Left lung (tissue), 10 donors: Measurements from ENCODE around the gene FAM163A. TPM values are rescaled to one million over a fixed set of nuclear protein-coding genes. Genes with fewer than 3 reads are reported as not detected.

Source experiments
- ATAC-seq: fragments of 200-7000 bp; cut with Tn5 transposase; one replicate; pipeline ENCODE4 v1.9.1; 2020; ENCODE audit warnings: moderate library complexity
- DNase-seq, 4 donors: peaks; one replicate each; pipeline ENCODE4 v3.0.0-alpha.2; 2013 to 2020
- H3K27ac ChIP-seq, 2 donors: fragments of 200-600 bp; sonication (generic) in 1 of 2; one replicate each; pipeline versions ENCODE4 v1.5.0 to v1.8.0; 2020 to 2021
- H3K27me3 ChIP-seq, 2 donors: fragments of 200-600 bp; sonication (generic) in 1 of 2; one replicate each; pipeline versions ENCODE4 v1.5.0 to v1.8.0; 2020 to 2021
- H3K36me3 ChIP-seq, 2 donors: fragments of 200-600 bp; sonication (generic) in 1 of 2; one replicate each; pipeline versions ENCODE4 v1.5.0 to v1.8.0; 2020 to 2021
- H3K4me1 ChIP-seq, 2 donors: fragments of 200-600 bp; one replicate each; pipeline ENCODE4 v1.8.0; 2021
- H3K4me3 ChIP-seq, 2 donors: fragments of 200-600 bp; sonication (generic) in 1 of 2; one replicate each; pipeline versions ENCODE4 v1.5.0 to v1.8.0; 2020 to 2021; ENCODE audit warnings: mild to moderate bottlenecking in 1 of 2
- H3K9me3 ChIP-seq, 2 donors: fragments of 200-600 bp; sonication (generic) in 1 of 2; one replicate each; pipeline versions ENCODE4 v1.5.0 to v1.8.0; 2020 to 2021
- intact Hi-C, 2 donors: fragments of 100-400 bp; cut with DNase I; formaldehyde crosslinking; loops; one replicate each; pipeline versions ENCODE4 v1.11.2 to v1.14.2; 2022
- polyA plus RNA-seq, 6 donors: library from polyadenylated mRNA; unstranded; fragments of 120-200 nt; gene quantifications; one replicate each; pipeline ENCODE4 v1.2.1, GENCODE V29; 2013; ENCODE audit not compliant: insufficient read length in 6 of 6
- total RNA-seq, 2 donors: library from RNA; stranded (reverse); fragmentation: NEBNext Ultra II Directional; extraction: Animal tissue kit (Norgen Biotek cat#: 25700); gene quantifications; one replicate each; pipeline ENCODE4 v1.2.1, GENCODE V29; 2021
- TF ChIP-seq, protein P1 (sequence below), 2 donors: fragments of 200-600 bp; sonication (generic) in 1 of 2; IDR thresholded peaks; one replicate each; pipeline versions ENCODE4 v1.5.0 to v1.8.0; 2021; ENCODE audit warnings: antibody characterized with exemption in 2 of 2
- donor health status: DM: no; HTN: yes; CAD: no.
- donor health status: DM: no; HTN: no; CAD: no.

The FAM163A gene
- total and polyA plus RNA-seq, 8 donors, result 0.06 to 0.27 (median 0.12) TPM; not detected in 2

DNA sequence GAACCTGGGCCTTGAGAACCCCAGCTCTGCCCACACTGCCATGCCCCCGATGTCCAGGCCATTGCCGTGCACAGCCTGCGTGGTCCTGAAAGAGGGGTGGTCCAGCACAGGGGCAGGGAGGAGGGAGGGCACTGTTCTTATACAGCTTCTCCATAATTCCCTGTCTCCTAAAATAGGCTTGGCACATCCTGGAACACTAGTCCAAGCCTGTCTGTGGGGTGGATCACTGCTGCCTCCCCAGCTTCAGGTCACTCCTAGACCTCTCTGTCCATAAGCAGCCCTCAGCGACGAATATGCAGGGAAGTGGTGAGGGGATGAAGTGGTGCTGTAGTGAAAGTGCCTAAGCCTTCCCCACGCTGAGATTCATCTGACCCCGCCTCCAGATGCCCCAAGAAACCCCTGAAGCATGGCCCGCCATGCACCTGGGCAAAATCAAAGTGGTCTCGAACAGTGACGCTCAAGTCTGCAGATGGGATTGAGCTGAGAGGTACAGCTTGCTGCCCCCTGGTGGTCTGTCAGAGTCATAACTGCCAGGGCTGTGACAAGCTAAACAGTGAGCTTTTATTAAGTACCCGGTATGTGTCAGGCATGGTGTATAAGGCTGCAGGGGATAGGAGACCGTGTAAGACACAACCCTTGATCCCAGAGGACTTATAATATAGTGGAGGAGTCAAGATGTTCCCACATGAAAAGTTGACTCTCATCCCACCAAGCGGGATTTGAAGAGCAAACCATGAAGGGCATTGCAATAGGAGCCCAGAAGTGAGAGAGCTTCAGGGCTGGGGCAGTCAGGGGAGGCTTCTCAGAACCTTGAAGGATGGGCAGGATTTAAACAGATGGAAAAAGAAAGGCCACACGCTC is 66.6 kb downstream of the FAM163A start:
- TF ChIP-seq, protein P1, sequence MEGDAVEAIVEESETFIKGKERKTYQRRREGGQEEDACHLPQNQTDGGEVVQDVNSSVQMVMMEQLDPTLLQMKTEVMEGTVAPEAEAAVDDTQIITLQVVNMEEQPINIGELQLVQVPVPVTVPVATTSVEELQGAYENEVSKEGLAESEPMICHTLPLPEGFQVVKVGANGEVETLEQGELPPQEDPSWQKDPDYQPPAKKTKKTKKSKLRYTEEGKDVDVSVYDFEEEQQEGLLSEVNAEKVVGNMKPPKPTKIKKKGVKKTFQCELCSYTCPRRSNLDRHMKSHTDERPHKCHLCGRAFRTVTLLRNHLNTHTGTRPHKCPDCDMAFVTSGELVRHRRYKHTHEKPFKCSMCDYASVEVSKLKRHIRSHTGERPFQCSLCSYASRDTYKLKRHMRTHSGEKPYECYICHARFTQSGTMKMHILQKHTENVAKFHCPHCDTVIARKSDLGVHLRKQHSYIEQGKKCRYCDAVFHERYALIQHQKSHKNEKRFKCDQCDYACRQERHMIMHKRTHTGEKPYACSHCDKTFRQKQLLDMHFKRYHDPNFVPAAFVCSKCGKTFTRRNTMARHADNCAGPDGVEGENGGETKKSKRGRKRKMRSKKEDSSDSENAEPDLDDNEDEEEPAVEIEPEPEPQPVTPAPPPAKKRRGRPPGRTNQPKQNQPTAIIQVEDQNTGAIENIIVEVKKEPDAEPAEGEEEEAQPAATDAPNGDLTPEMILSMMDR (IDR thresholded peaks at IDR 0.05), result peak; percentile 82 to 92
- peaks cover 3 to 6% of the 10 kb centered on the region in 2 donors for H3K4me1 ChIP-seq
- ATAC-seq, result peak; percentile 76
- H3K27me3 ChIP-seq, result peaks cover 0 to 30% of the 10 kb centered on the region in 2 donors
- no peak overlapping the region for H3K4me3 ChIP-seq
- H3K9me3 ChIP-seq, result no peaks in the 10 kb centered on the region
- DNase-seq, result peak in 3 of 4 donors; percentile 45 to 82 (median 63)
- intact Hi-C loops, result loop anchor here (5.0 kb wide), 1 partner anchor 102 kb away; no protein-coding TSS in a partner anchor
- no peak overlapping the region for H3K27ac ChIP-seq
- H3K36me3 ChIP-seq, result no peaks in the 10 kb centered on the region

DNA sequence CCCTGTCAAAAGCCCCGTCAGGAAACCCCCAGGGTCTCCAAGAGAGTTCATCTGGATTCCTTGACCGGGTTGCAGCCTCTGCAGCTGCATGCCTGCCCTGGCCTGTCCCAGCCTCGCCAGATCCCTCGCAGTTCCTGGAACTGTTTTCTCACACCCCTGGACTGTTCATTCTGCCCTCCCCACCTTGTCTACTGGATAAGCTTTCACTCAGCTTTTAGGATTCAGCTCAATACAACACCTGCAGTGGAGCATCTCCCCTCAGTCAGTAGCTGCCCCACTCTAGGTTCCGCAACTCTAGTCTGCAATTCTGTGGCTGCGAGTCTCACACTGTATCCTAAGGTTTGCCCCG is 67.2 kb downstream of the FAM163A start:
- TF ChIP-seq, protein P1 (IDR thresholded peaks at IDR 0.05), result no peak
- Histone ChIP-seq H3K27ac (no peak overlapping the region), H3K4me3 (no peak overlapping the region), H3K9me3 (no peaks in the 10 kb centered on the region), H3K4me1 (peaks cover 7 to 11% of the 10 kb centered on the region in 2 donors), H3K27me3 (peaks cover 0 to 30% of the 10 kb centered on the region in 2 donors), H3K36me3 (no peaks in the 10 kb centered on the region)
- ATAC-seq, result no peak
- no peak for DNase-seq
- intact Hi-C loops, result loop anchor here (5.0 kb wide), 1 partner anchor 103 kb away; no protein-coding TSS in a partner anchor

DNA sequence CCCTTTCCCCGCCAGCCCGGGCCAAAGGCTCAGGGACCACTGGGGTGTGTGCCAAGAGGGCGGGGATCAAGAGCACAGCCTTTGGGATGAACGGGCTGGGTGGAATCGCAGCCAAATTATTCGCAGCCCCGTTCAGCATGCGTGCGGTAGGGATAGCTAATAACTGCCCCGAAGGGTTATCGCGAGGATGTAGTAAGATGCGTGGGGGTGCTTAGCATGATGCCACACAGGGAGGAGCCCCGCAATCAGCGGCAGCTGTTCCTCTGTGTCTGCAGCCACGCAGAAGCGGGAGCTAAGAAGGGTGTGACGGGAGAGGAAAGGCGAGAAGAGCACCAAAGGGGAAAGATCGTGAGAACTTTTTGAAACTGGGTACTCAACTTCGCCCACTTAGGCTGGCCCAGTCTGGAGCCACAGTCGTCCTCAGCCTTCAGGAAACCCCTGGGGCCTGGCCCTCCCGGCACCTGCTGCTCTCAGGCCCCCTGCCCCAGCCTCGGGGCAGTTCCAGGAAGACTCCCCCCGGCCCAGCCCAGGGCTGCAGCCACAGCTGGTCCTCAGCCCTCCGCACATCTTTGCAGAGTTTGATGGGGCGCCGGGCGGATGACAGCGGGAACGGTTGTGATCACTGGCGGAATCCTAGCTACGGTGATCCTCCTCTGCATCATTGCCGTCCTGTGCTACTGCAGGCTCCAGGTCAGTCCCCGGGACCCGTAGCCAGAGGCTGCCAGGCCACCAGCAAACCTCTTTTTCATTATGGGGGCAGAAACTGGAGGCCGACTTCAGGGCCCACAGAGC is 69.6 kb downstream of the FAM163A start:
- no peaks in the 10 kb centered on the region for H3K9me3 ChIP-seq
- DNase-seq (peak in 1 of 4 donors; percentile 44), ATAC-seq (no peak)
- H3K36me3 ChIP-seq, result no peaks in the 10 kb centered on the region
- intact Hi-C loops, result loop anchor here (5.0 kb wide), 1 partner anchor 105 kb away; no protein-coding TSS in a partner anchor
- no peak overlapping the region for H3K27ac ChIP-seq
- no peak overlapping the region for H3K4me3 ChIP-seq
- TF ChIP-seq, protein P1 (IDR thresholded peaks at IDR 0.05), result no peak
- H3K27me3 ChIP-seq, result peaks cover 0 to 30% of the 10 kb centered on the region in 2 donors
- peaks cover 11 to 21% of the 10 kb centered on the region in 2 donors for H3K4me1 ChIP-seq

DNA sequence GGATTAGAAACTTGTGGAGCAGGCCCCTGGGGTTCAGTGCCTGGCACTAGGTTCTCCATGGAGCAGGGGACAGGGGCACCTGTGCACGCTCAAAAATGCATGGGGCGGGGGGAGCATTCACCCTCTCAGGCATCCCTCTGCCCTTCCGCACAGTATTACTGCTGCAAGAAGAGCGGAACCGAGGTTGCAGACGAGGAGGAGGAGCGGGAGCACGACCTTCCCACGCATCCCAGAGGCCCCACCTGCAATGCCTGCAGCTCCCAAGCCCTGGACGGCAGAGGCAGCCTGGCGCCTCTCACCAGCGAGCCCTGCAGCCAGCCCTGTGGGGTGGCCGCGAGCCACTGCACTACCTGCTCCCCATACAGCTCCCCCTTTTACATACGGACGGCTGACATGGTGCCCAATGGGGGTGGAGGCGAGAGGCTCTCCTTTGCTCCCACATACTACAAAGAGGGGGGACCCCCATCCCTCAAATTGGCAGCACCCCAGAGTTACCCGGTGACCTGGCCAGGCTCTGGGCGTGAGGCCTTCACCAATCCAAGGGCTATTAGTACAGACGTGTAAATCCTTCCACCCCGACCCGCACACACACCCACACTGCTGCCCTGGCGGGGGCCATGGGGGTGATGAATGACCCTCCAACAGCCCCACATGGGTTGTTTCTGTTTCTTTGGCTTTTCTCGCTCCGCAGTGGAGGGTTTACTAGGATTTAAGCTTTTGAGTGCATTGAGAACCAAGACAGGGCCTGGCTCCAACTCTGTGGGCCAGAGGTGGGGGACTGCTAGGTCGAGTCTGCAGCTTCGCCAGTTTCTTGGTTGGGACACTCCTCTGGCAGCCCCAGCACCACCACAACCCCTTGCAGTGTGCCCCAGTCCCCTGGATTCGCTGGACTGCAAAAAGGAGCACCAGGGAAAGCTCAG is 70.8 kb downstream of the FAM163A start:
- Histone ChIP-seq H3K27me3 (peaks cover 0 to 30% of the 10 kb centered on the region in 2 donors), H3K4me3 (peak overlapping the region in 1 of 2 donors; percentile 34), H3K27ac (no peak overlapping the region), H3K36me3 (no peaks in the 10 kb centered on the region), H3K4me1 (peaks cover 11 to 21% of the 10 kb centered on the region in 2 donors), H3K9me3 (no peaks in the 10 kb centered on the region)
- DNase-seq, result no peak
- TF ChIP-seq, protein P1 (IDR thresholded peaks at IDR 0.05), result no peak
- intact Hi-C loops, result loop anchor here (5.0 kb wide), 1 partner anchor 107 kb away; no protein-coding TSS in a partner anchor
- no peak for ATAC-seq
